Measurements from ENCODE around the gene PASD1. TPM values are rescaled to one million over a fixed set of nuclear protein-coding genes. Genes with fewer than 3 reads are reported as not detected.
"Not testable (repeated sequence)": the region's sequence is repeated elsewhere in the genome, so short reads cannot be mapped to it uniquely, and the experiment has no call there.

PASD1 gene
- total RNA-seq, 4 donors from 2014 or later = not detected

GRCh38 chrX:151694661-151695582 lies 131.4 kb downstream of the PASD1 start, which contains the start of gene PRRG3:
Gene PRRG3 (plus strand): TSS chrX:151695458. CDS start chrX:151698815, 3,357 bp downstream.
- intact Hi-C loops (cut with DNase I) = no loop called here
- H3K27me3 ChIP-seq = peaks cover 0 to 10% (median 0%) of the 10 kb centered on the region in 4 donors
- H3K36me3 ChIP-seq = no peaks in the 10 kb centered on the region
- peaks cover 0 to 6% (median 2%) of the 10 kb centered on the region in 4 donors for H3K4me1 ChIP-seq
- TF ChIP-seq, protein P1, sequence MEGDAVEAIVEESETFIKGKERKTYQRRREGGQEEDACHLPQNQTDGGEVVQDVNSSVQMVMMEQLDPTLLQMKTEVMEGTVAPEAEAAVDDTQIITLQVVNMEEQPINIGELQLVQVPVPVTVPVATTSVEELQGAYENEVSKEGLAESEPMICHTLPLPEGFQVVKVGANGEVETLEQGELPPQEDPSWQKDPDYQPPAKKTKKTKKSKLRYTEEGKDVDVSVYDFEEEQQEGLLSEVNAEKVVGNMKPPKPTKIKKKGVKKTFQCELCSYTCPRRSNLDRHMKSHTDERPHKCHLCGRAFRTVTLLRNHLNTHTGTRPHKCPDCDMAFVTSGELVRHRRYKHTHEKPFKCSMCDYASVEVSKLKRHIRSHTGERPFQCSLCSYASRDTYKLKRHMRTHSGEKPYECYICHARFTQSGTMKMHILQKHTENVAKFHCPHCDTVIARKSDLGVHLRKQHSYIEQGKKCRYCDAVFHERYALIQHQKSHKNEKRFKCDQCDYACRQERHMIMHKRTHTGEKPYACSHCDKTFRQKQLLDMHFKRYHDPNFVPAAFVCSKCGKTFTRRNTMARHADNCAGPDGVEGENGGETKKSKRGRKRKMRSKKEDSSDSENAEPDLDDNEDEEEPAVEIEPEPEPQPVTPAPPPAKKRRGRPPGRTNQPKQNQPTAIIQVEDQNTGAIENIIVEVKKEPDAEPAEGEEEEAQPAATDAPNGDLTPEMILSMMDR (IDR thresholded peaks at IDR 0.05) = no peak
- no peak for TF ChIP-seq EP300 (IDR thresholded peaks at IDR 0.05)
- no peak for TF ChIP-seq POLR2AphosphoS5 (IDR thresholded peaks at IDR 0.05)
- no peak for TF ChIP-seq POLR2A (IDR thresholded peaks at IDR 0.05; ENCODE audit: low read depth)
- peak within 1 kb of the TSS in 1 of 4 donors; percentile 3 for H3K27ac ChIP-seq (replicated peaks in 1 of 4)
- peak within 1 kb of the TSS; percentile 32 to 49 (median 36) for H3K4me3 ChIP-seq
- DNase-seq (ENCODE audit: extremely low spot score) = no peak
- 45% methylated on average over 25 of the region's 100 CpGs for whole genome bisulfite sequencing
- no peaks in the 10 kb centered on the region for H3K9me3 ChIP-seq

- Histone ChIP-seq H3K27me3 (peaks cover 0 to 10% (median 0%) of the 10 kb centered on the region in 4 donors), H3K36me3 (no peaks in the 10 kb centered on the region), H3K9me3 (no peaks in the 10 kb centered on the region), H3K4me1 (peaks cover 0 to 6% (median 2%) of the 10 kb centered on the region in 4 donors), H3K27ac (replicated peaks in 1 of 4) (peak overlapping the region in 1 of 4 donors; percentile 3), H3K4me3 (peak overlapping the region; percentile 32 to 49 (median 36))
- intact Hi-C loops (cut with DNase I) = no loop called here
- 42% methylated on average over 19 of the region's 19 CpGs for WGBS
- TF ChIP-seq, protein P1 (IDR thresholded peaks at IDR 0.05) = no peak
- TF ChIP-seq EP300 (IDR thresholded peaks at IDR 0.05) = no peak
- no peak for TF ChIP-seq POLR2AphosphoS5 (IDR thresholded peaks at IDR 0.05)
- no peak for TF ChIP-seq POLR2A (IDR thresholded peaks at IDR 0.05; ENCODE audit: low read depth)
- no peak for DNase-seq (ENCODE audit: extremely low spot score)
Measured at GRCh38 chrX:151695583-151696340, 132.3 kb downstream of the PASD1 start.

DNA sequence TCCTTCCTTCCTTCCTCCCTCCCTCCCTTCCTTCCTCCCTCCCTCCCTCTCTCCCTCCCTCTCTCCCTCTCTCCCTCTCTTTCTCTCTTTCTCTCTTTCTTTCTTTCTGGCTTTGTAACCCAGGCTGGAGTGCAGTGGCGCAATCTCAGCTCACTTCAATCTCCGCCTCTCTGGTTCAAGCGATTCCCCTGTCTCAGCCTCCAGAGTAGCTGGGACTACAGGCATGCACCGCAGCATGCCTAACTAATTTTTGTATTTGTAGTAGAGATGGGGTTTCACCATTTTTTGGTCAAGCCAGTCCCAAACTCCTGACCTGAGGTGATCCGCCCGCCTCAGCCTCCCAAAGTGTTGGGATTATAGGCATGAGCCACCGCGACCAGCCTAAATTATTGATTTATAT lies 133.6 kb downstream of the PASD1 start:
- intact Hi-C loops (cut with DNase I); H3K4me1 ChIP-seq; H3K27ac ChIP-seq (replicated peaks in 1 of 4); DNase-seq (ENCODE audit: extremely low spot score); H3K4me3 ChIP-seq; H3K36me3 ChIP-seq; H3K9me3 ChIP-seq: not testable (repeated sequence)
- peaks cover 0 to 10% (median 0%) of the 10 kb centered on the region in 4 donors for H3K27me3 ChIP-seq
- WGBS = 75% methylated on average over 8 of the region's 8 CpGs

GRCh38 chrX:151697522-151697921 lies 134.0 kb downstream of the PASD1 start:
- H3K9me3 ChIP-seq = no peaks in the 10 kb centered on the region
- intact Hi-C loops (cut with DNase I) = no loop called here
- peaks cover 0 to 10% (median 0%) of the 10 kb centered on the region in 4 donors for H3K27me3 ChIP-seq
- H3K4me1 ChIP-seq = peaks cover 0 to 6% (median 2%) of the 10 kb centered on the region in 4 donors
- WGBS = 66% methylated on average over 4 of the region's 4 CpGs
- H3K36me3 ChIP-seq = no peaks in the 10 kb centered on the region
- no peak overlapping the region for H3K4me3 ChIP-seq
- TF ChIP-seq POLR2A (IDR thresholded peaks at IDR 0.05; ENCODE audit: low read depth) (no peak), EP300 (IDR thresholded peaks at IDR 0.05) (no peak), POLR2AphosphoS5 (IDR thresholded peaks at IDR 0.05) (no peak)
- TF ChIP-seq, protein P1 (IDR thresholded peaks at IDR 0.05) = no peak
- H3K27ac ChIP-seq (replicated peaks in 1 of 4) = no peak overlapping the region
- DNase-seq (ENCODE audit: extremely low spot score) = no peak

DNA sequence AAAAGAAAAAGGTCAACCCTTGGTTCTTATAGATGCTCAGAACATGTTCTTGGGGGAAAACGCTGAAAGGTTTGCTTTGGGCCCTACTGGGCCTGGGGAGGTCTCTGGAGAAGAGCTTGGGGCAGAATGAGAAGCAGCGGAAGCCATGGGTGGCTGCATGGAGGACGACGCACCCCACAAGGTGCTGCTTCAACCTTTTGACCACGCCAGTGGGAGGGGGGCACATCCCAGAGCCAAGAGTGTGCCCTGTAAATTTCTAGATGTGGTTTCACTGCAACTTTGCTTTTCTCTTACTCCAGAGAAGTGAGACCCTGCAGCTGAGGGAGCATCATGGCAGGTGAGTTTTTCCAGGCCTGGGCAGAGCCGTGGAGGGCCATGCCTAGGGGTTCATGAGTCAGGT lies 135.0 kb downstream of the PASD1 start:
- intact Hi-C loops (cut with DNase I) = no loop called here
- DNase-seq (ENCODE audit: extremely low spot score) = no peak

More for the DNA sequence above, 135.0 kb downstream of the PASD1 start:
- Histone ChIP-seq H3K27ac (replicated peaks in 1 of 4) (no peak overlapping the region), H3K9me3 (no peaks in the 10 kb centered on the region), H3K4me3 (no peak overlapping the region), H3K4me1 (peaks cover 0 to 7% (median 5%) of the 10 kb centered on the region in 4 donors), H3K36me3 (no peaks in the 10 kb centered on the region), H3K27me3 (peaks cover 0 to 10% (median 0%) of the 10 kb centered on the region in 4 donors)
- no peak for TF ChIP-seq POLR2A (IDR thresholded peaks at IDR 0.05; ENCODE audit: low read depth)
- TF ChIP-seq, protein P1 (IDR thresholded peaks at IDR 0.05) = no peak
- WGBS = 71% methylated on average over 6 of the region's 6 CpGs

Measured in esophagus muscularis mucosa (tissue), 4 donors.